ENCODE data around the gene TEX22.

- TF ChIP-seq EZH2 (IDR thresholded peaks at IDR 0.05; ENCODE audit: low read length, unreplicated experiment) (no peak), EZH2phosphoT487 (IDR thresholded peaks at IDR 0.05; ENCODE audit: borderline replicate concordance, low read length) (no peak)
- TF ChIP-seq, protein P1, sequence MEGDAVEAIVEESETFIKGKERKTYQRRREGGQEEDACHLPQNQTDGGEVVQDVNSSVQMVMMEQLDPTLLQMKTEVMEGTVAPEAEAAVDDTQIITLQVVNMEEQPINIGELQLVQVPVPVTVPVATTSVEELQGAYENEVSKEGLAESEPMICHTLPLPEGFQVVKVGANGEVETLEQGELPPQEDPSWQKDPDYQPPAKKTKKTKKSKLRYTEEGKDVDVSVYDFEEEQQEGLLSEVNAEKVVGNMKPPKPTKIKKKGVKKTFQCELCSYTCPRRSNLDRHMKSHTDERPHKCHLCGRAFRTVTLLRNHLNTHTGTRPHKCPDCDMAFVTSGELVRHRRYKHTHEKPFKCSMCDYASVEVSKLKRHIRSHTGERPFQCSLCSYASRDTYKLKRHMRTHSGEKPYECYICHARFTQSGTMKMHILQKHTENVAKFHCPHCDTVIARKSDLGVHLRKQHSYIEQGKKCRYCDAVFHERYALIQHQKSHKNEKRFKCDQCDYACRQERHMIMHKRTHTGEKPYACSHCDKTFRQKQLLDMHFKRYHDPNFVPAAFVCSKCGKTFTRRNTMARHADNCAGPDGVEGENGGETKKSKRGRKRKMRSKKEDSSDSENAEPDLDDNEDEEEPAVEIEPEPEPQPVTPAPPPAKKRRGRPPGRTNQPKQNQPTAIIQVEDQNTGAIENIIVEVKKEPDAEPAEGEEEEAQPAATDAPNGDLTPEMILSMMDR (conservative IDR thresholded peaks at IDR 0.05; ENCODE audit: low read depth, low read length) = no peak
These were observed 43.8 kb upstream of the TEX22 start for GRCh38 chr14:105354541-105354940.
